Adrenal gland (tissue), 5 donors: ENCODE results near the gene HYOU1.

Experiments used
- POLR2A ChIP-seq, 2 donors: fragments of 450-650 bp; IDR thresholded peaks; one replicate each; pipeline ENCODE4 v1.6.1; 2017; ENCODE audit warnings: antibody characterized with exemption in 2 of 2, mild to moderate bottlenecking in 2 of 2, moderate library complexity in 1 of 2
- TF ChIP-seq, protein P1 (sequence below), 6 experiments: fragments of 450-650 bp in 4 of 6; fragments of 200-600 bp in 2 of 6; sonication (generic) in 1 of 6; IDR thresholded peaks; 1 replicate in 5 of 6; 2 replicates in 1 of 6; pipeline versions ENCODE4 v1.5.1 to v1.8.0; 2016 to 2021; ENCODE audit warnings: antibody characterized with exemption in 6 of 6, mild to moderate bottlenecking in 2 of 6, moderate library complexity in 1 of 6
- donor health status: DM: no; HTN: no; CAD: no.

GRCh38 chr11:119103793-119104192 lies 46.8 kb upstream of the HYOU1 start:
- TF ChIP-seq, protein P1, sequence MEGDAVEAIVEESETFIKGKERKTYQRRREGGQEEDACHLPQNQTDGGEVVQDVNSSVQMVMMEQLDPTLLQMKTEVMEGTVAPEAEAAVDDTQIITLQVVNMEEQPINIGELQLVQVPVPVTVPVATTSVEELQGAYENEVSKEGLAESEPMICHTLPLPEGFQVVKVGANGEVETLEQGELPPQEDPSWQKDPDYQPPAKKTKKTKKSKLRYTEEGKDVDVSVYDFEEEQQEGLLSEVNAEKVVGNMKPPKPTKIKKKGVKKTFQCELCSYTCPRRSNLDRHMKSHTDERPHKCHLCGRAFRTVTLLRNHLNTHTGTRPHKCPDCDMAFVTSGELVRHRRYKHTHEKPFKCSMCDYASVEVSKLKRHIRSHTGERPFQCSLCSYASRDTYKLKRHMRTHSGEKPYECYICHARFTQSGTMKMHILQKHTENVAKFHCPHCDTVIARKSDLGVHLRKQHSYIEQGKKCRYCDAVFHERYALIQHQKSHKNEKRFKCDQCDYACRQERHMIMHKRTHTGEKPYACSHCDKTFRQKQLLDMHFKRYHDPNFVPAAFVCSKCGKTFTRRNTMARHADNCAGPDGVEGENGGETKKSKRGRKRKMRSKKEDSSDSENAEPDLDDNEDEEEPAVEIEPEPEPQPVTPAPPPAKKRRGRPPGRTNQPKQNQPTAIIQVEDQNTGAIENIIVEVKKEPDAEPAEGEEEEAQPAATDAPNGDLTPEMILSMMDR (IDR thresholded peaks at IDR 0.05), result no peak
- no peak for TF ChIP-seq POLR2A (IDR thresholded peaks at IDR 0.05)
